Muscle of back (tissue), 11 donors: ENCODE measurements around the gene UBE3C. TPM values are rescaled to one million over a fixed set of nuclear protein-coding genes. Genes with fewer than 3 reads are reported as not detected.
"Not testable (repeated sequence)": the region's sequence is repeated elsewhere in the genome, so short reads cannot be mapped to it uniquely, and the experiment has no call there.

ENCODE experiments used
- DNase-seq, 3 donors: peaks; one replicate each; pipeline versions ENCODE4 v3.0.0 to v3.0.0-alpha.2; 2013
- polyA plus RNA-seq, 10 donors: library from polyadenylated mRNA; unstranded; fragments of 120-200 nt; gene quantifications; one replicate each; pipeline ENCODE4 v1.2.1, GENCODE V29; 2013; ENCODE audit not compliant: insufficient read length in 10 of 10

Gene UBE3C
- polyA plus RNA-seq, 10 donors: 30.4 to 39.0 (median 34.7) TPM

DNA sequence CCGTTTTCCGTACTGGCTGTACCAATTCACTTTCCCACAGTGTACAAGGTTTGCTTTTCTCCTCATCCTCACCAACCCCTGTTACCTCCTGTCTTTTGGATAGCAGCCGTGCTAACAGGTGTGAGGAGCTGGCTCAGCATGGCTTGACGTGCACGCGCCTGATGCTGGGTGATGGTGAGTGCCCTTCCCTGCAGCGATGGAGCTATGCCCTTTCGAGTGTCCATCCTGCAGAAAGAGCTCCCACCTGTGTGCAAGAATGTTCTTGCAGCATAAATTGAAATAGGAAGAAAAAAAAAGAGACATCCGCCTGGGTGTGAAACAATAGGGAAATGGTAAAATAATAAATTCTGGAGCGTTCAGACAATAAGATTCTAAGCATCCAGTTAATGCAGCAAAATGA lies 9.5 kb upstream of the UBE3C start:
- DNase-seq: no peak

GRCh38 chr7:157129907-157130460 lies 8.7 kb upstream of the UBE3C start:
- no peak for DNase-seq

GRCh38 chr7:157130849-157131248 lies 7.9 kb upstream of the UBE3C start:
- DNase-seq: not testable (repeated sequence)

- no peak for DNase-seq
Observed at GRCh38 chr7:157132796-157133195, 5.9 kb upstream of the UBE3C start.

- DNase-seq: no peak
Observed at GRCh38 chr7:157133304-157133703, 5.4 kb upstream of the UBE3C start.

DNA sequence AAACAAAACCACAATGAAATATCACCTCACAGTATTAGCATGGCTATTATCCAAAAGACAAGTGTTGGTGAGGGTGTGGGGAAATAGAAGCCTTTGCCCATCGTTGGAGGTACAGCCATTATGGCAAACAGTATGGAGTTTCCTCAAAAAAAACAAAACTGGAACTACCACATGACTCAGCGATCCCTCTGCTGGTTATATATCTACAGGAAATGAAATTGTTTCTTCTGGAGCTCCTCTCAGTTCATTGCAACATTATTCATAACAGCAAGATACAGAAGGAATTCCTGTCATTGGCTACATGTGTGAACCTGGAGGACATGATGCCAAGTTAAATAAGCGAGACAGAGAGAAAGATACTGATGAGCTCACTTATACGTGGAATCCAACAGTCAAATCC lies 2.4 kb upstream of the UBE3C start:
- DNase-seq: peak in 2 of 3 donors; percentile 14 to 66

DNA sequence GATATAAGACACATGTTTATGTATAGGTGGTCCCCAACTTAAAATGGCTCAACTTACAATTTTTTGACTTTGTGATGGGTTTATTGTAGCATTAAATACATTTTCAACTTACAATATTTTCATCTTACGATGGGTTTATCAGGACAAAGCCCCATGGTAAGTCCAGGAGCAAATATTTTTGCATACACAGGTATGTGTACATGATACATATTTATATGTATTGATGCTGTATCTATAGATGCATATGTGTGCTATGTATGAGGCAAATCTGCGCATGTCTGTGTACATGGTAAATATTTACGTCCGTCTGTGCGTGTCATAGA lies 664 bp upstream of the UBE3C start:
- no peak for DNase-seq

- no peak for DNase-seq
Observed at GRCh38 chr7:157139111-157139809, 534 bp downstream of the UBE3C start.

GRCh38 chr7:157139810-157140510 lies 1.2 kb downstream of the UBE3C start:
- no peak for DNase-seq

GRCh38 chr7:157140511-157140905 lies 1.8 kb downstream of the UBE3C start:
- no peak for DNase-seq

GRCh38 chr7:157141525-157142060 lies 2.9 kb downstream of the UBE3C start:
- DNase-seq: no peak

DNA sequence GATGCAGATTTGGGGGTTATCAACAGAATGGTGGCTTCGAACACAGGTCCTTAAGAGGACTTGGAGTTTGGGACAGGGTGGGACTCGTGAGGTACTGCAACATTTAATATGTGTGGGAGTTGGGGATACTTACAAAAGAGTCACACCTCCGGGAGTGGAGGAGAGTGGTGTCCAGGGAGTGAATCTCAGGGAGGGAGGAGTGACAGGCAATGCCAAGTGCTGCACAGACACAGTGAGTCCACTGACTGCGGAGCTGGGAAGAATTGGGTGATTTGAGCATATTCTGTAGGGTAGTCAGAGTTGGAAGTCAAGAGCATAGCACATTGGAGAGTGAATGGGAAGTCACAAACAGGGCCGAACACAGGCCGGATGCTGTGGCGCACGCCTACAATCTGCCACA lies 5.1 kb downstream of the UBE3C start:
- DNase-seq: no peak

GRCh38 chr7:157149317-157149716 lies 10.6 kb downstream of the UBE3C start:
- DNase-seq: no peak

DNA sequence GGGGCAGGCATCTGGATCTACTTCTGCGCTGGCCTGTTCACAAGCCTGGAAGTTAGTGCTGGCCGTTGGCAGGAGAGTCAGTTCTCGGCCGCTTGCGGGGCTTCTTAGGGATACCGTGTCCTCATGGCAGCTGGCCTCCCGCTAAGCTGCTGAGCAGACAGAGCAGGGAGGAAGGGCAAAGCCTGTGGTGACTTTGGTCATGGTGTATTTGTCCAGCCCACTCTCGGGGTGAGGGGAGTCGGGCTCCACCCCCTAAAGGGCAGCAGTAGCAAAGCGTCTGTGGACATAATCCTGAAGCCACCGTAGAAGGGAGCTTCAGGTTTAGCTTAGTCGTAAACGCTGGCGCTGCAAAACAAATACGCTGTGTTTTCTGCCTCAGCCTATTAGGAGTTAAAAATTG lies 12.2 kb downstream of the UBE3C start:
- peak; percentile 22 to 60 (median 48) for DNase-seq

DNA sequence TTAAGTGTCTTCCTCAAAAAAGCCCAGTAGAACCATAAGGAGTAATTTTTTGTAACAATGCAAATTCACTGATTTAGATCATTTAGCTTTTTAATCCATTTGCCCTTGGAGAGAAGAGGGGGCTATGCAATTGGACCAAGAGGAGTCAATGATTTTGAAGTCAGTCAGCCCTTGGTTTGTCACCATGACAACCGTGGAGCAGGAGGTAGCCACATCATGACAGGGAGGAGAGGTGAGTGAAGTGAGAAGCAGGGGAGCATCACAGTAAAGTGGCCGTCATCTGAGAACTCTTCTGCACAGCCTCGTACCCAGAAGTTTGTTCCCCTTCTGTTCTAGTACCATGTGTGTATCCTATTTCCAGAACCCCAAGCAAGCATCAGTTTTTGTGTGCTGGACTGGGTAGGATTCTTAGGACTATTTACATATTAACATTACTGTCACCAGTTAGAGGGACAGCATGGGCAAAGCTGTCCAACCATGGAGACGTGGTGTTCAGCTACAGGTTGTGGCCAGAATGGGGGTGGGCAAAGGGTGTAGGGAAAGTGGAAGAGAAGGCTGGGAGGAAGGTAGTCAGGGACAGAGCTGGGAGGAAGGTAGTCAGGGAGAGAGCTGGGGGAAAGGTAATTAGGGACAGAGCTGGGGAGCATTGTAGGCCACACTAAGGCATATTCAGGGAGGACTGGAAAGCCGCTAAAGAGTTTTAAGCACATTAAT lies 13.1 kb downstream of the UBE3C start:
- DNase-seq: no peak

DNA sequence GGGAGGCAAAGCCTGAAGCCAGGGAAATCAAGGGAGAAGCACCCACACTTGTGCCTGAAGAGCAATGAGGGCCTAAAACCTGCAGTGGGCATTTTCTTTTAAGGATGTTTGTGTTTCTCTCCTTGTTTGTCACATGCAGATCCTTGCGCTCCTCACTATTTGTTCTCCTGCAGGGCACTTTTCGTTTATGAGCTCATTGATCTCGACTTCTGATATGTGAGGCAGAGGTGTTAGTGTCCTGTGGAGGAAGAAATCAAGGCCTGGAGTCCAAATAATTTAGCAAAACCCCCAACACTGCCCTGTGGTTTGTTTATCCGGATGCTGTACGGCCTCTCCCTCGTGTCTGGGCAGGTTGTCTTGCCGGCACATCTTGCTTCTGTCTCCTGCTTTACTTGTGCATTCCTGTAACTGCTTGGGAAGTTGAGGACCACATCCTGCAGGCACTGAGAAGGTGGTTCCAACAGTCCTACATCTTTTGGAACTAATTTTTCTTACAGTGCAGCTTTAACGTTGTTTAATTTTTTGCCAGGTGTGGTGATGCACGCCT lies 13.7 kb downstream of the UBE3C start:
- DNase-seq: no peak

DNA sequence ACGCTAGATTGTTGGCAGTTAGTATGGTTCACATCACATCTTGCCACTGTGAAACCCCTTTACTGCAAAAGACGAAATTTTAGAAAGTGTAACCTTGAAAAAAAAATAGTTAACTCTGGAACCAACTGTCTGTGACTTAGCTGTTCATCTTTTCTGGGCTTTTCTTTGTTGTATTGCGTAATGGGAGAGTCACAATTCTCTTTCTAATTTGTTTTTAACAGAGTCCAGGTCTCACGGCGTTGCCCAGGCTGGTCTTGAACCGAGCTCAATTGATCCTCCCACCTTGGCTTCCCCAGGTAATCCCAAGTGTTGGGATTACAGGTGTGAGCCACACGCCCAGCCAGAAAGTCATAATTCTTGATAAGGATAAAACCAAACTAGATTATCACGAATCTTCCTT lies 14.5 kb downstream of the UBE3C start:
- no peak for DNase-seq

- no peak for DNase-seq
Observed at GRCh38 chr7:157155959-157156358, 17.2 kb downstream of the UBE3C start.

DNA sequence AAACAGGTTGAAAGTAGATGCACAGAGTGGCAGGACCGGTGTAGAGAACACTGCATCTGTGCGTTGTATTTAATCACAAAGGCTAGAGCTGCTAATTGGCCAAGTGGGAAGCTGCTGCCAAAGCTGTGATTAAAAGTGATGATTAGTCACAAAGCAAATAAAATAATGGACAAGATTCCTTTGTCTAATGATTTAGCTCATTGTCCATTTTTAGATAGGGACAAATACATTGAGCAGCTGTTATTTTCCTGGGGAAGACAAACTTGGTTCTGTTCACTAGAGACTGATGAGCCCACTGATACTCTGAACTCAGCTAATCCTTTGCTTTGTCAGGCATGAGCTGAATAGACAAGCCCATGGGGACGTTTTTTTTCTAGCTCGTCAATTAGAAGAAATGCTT lies 19.7 kb downstream of the UBE3C start:
- DNase-seq: no peak

- DNase-seq: not testable (repeated sequence)
Observed at GRCh38 chr7:157159537-157159936, 20.8 kb downstream of the UBE3C start.

DNA sequence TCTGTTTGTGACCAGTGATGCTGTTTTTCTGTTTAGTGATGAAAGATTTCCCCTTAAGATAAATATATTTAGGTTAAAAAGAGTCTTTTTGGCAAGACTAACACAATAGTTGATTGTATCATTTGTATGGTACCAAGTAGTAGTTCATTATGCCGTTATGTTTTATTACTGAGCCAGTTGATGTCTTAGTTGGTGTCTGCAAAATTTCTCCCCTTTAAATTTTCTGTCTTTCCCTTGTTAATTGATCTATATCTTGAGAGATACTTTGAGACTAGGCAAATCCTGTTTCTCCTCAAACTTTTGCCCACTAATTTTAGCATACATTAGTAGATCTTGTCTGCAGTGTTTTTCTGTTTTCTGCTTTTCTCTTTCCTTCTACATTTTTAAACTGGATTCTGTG lies 21.7 kb downstream of the UBE3C start:
- no peak for DNase-seq

GRCh38 chr7:157165987-157166386 lies 27.3 kb downstream of the UBE3C start:
- no peak for DNase-seq
